Heart left ventricle (tissue), 16 donors: Measurements from ENCODE around the gene COL1A1. TPM values are rescaled to one million over a fixed set of nuclear protein-coding genes. Genes with fewer than 3 reads are reported as not detected.
A peak's percentile ranks its signal among the peaks of the same experiment; 100 is the strongest.

Source experiments
- ATAC-seq, 4 donors: fragments of 200-7000 bp; cut with Tn5 transposase; one replicate each; pipeline ENCODE4 v1.9.1; 2020 to 2022; ENCODE audit warnings: moderate library complexity in 4 of 4, mild to moderate bottlenecking in 3 of 4, moderate number of reproducible peaks in 1 of 4
- DNase-seq, 5 donors: peaks; one replicate each; pipeline ENCODE4 v3.0.0-alpha.2; 2020
- H3K27ac ChIP-seq, 12 donors: fragments of 200-600 bp; sonication (generic) in 4 of 12; one replicate each; pipeline versions ENCODE4 v1.5.0 to v1.8.0; 2016 to 2022; ENCODE audit warnings: mild to moderate bottlenecking in 2 of 12
- H3K27me3 ChIP-seq, 9 donors: fragments of 200-600 bp; sonication (generic) in 2 of 9; one replicate each; pipeline versions ENCODE4 v1.5.1 to v1.8.0; 2016 to 2022; ENCODE audit warnings: mild to moderate bottlenecking in 3 of 9
- H3K36me3 ChIP-seq, 9 donors: fragments of 200-600 bp; sonication (generic) in 2 of 9; one replicate each; pipeline versions ENCODE4 v1.5.0 to v1.8.0; 2018 to 2022; ENCODE audit warnings: mild to moderate bottlenecking in 2 of 9
- H3K4me1 ChIP-seq, 12 donors: fragments of 200-600 bp; sonication (generic) in 4 of 12; one replicate each; pipeline versions ENCODE4 v1.5.0 to v1.8.0; 2016 to 2022; ENCODE audit warnings: mild to moderate bottlenecking in 3 of 12
- H3K4me3 ChIP-seq, 12 donors: fragments of 200-600 bp; sonication (generic) in 4 of 12; one replicate each; pipeline versions ENCODE4 v1.5.0 to v1.8.0; 2017 to 2022; ENCODE audit warnings: mild to moderate bottlenecking in 9 of 12, moderate library complexity in 4 of 12
- H3K9me3 ChIP-seq, 12 donors: fragments of 200-600 bp; sonication (generic) in 4 of 12; one replicate each; pipeline versions ENCODE4 v1.5.0 to v1.8.0; 2016 to 2022; ENCODE audit warnings: mild to moderate bottlenecking in 1 of 12
- CTCF ChIP-seq, 12 donors: fragments of 200-600 bp; sonication (generic) in 4 of 12; IDR thresholded peaks; one replicate each; pipeline versions ENCODE4 v1.5.0 to v1.8.0; 2018 to 2022; ENCODE audit warnings: antibody characterized with exemption in 12 of 12, mild to moderate bottlenecking in 5 of 12
- POLR2A ChIP-seq, 2 donors: fragments of 450-650 bp; IDR thresholded peaks; one replicate each; pipeline ENCODE4 v1.6.1; 2017; ENCODE audit warnings: antibody characterized with exemption in 2 of 2, mild to moderate bottlenecking in 2 of 2, moderate library complexity in 2 of 2
- WGBS, 4 donors: extraction: QIAGEN DNeasy Blood & Tissue Kit in 2 of 4; methylation state at CpG; one replicate each; pipeline versions ENCODE4 v1.1.5 to v1.1.7; 2013 to 2018; 5-methylcytosine and 5-hydroxymethylcytosine counted together
- intact Hi-C, 10 donors: fragments of 100-400 bp; cut with DNase I; formaldehyde crosslinking; loops; one replicate each; pipeline versions ENCODE4 v1.11.1 to v1.14.2; 2022
- polyA plus RNA-seq, 2 donors: library from polyadenylated mRNA; stranded (reverse); fragments of 200-250 nt; gene quantifications; one replicate each; pipeline ENCODE4 v1.2.3, GENCODE V29; 2013
- total RNA-seq, 9 donors: library from RNA; depleted of rRNA in 2 of 9; stranded (reverse); fragments of >200 nt in 2 of 9; fragmentation: NEBNext Ultra II Directional in 3 of 9; extraction: Animal tissue kit (Norgen Biotek cat#: 25700) in 3 of 9; gene quantifications; one replicate each; pipeline versions ENCODE4 v1.1.0 to v1.2.4, GENCODE V29; 2016 to 2023
- donor health status: ischemic (EF 13 %, LVEDD 7.1; RV severe dilation, severe dysfunction).
- donor health status: healthy with polysubstance abuse.
- donor health status: DM: no; HTN: yes; CAD: no.
- donor health status: DM: no; HTN: no; CAD: no.
- donor health status: ischemic (EF 25% LVEDD 6.9; RV normal size, moderate dysfunction).
- donor health status: ischemic (EF 25% LVEDD 5.7; RV mildly dilated, moderate dysfunction).
- donor health status: healthy.
- donor health status: DM: yes; HTN: yes; CAD: no.
- donor health status: ischemic (EF 35%, LVEDD 5.7; RV mildly dilated, moderate dysfunction).
- donor health status: nonischemic (EF 11% LVEDD 7.7; RV severe dilation, severe dysfunction).
- donor health status: DM: yes; HTN: yes; CAD: no.
- donor health status: PGD.
- donor health status: ischemic (EF 29% LVEDD 5.4; RV normal size, mild dysfunction).
- donor health status: nonischemic (EF 23%, LVEDD 6.1; RV moderate dilation, normal function).

The COL1A1 gene
- total and polyA plus RNA-seq, 11 donors: 10.2 to 897 (median 55.4) TPM

- DNase-seq (no peak), ATAC-seq (peak in 2 of 4 donors; percentile 46 to 50)
- WGBS, 4 donors: 57 to 67% (median 61%) methylated on average over 3 of the region's 3 CpGs
- Histone ChIP-seq H3K27me3 (peaks cover 0 to 2% (median 0%) of the 10 kb centered on the region in 9 donors), H3K4me1 (peaks cover 0 to 57% (median 14%) of the 10 kb centered on the region in 12 donors), H3K9me3 (no peaks in the 10 kb centered on the region), H3K27ac (peak overlapping the region in 11 of 12 donors; percentile 22 to 75 (median 59)), H3K4me3 (no peak overlapping the region), H3K36me3 (no peaks in the 10 kb centered on the region)
- TF ChIP-seq CTCF (IDR thresholded peaks at IDR 0.05): no peak
- no peak for TF ChIP-seq POLR2A (IDR thresholded peaks at IDR 0.05)
- intact Hi-C loops: no loop called here
Measured at GRCh38 chr17:50218071-50218759, 16.8 kb upstream of the COL1A1 start.

- Histone ChIP-seq H3K27ac (peak overlapping the region in 9 of 12 donors; percentile 33 to 75 (median 60)), H3K9me3 (no peaks in the 10 kb centered on the region), H3K36me3 (no peaks in the 10 kb centered on the region), H3K27me3 (peaks cover 0 to 2% (median 0%) of the 10 kb centered on the region in 9 donors), H3K4me1 (peaks cover 0 to 55% (median 13%) of the 10 kb centered on the region in 12 donors), H3K4me3 (no peak overlapping the region)
- TF ChIP-seq POLR2A (IDR thresholded peaks at IDR 0.05) (no peak), CTCF (IDR thresholded peaks at IDR 0.05) (no peak)
- intact Hi-C loops: no loop called here
- no peak for DNase-seq
- WGBS, 4 donors: 54 to 65% (median 57%) methylated on average over 3 of the region's 3 CpGs
- ATAC-seq: no peak
Measured at GRCh38 chr17:50217591-50217990, 16.2 kb upstream of the COL1A1 start.

GRCh38 chr17:50214976-50215760 is 13.7 kb upstream of the COL1A1 start:
- WGBS, 4 donors: 61 to 78% (median 67%) methylated on average over 8 of the region's 8 CpGs
- no peak overlapping the region for H3K4me3 ChIP-seq
- no peaks in the 10 kb centered on the region for H3K36me3 ChIP-seq
- H3K27ac ChIP-seq: peak overlapping the region in 11 of 12 donors; percentile 13 to 65 (median 29)
- peaks cover 0 to 6% (median 0%) of the 10 kb centered on the region in 9 donors for H3K27me3 ChIP-seq
- no peaks in the 10 kb centered on the region for H3K9me3 ChIP-seq
- ATAC-seq (no peak), DNase-seq (no peak)
- intact Hi-C loops: no loop called here
- H3K4me1 ChIP-seq: peaks cover 0 to 55% (median 21%) of the 10 kb centered on the region in 12 donors
- TF ChIP-seq POLR2A (IDR thresholded peaks at IDR 0.05) (no peak), CTCF (IDR thresholded peaks at IDR 0.05) (no peak)
